Measurements from ENCODE around the gene MILR1.

GRCh38 chr17:64494121-64494520 lies 45.2 kb downstream of the MILR1 start:
- TF ChIP-seq POLR2A (IDR thresholded peaks at IDR 0.05; ENCODE audit: low read length) (no peak), RFX5 (IDR thresholded peaks at IDR 0.05) (no peak), CTCF (IDR thresholded peaks at IDR 0.05) (no peak), MAX (IDR thresholded peaks at IDR 0.05) (no peak), SMC3 (IDR thresholded peaks at IDR 0.05) (no peak), FOSL2 (IDR thresholded peaks at IDR 0.05) (no peak), FOSL2 (CRISPR knock-in tag; IDR thresholded peaks at IDR 0.05) (no peak), HDAC2 (IDR thresholded peaks at IDR 0.05) (no peak), USF2 (IDR thresholded peaks at IDR 0.05) (no peak), JUN (IDR thresholded peaks at IDR 0.05) (no peak), CBX2 (IDR thresholded peaks at IDR 0.05; ENCODE audit: borderline replicate concordance, low read depth) (no peak), KDM1A (IDR thresholded peaks at IDR 0.05; ENCODE audit: low read depth) (no peak), CHD4 (IDR thresholded peaks at IDR 0.05; ENCODE audit: borderline replicate concordance) (no peak)

Data from A549 (cell line).